ENCODE measurements around the gene SCAF1.

The SCAF1 gene

DNA sequence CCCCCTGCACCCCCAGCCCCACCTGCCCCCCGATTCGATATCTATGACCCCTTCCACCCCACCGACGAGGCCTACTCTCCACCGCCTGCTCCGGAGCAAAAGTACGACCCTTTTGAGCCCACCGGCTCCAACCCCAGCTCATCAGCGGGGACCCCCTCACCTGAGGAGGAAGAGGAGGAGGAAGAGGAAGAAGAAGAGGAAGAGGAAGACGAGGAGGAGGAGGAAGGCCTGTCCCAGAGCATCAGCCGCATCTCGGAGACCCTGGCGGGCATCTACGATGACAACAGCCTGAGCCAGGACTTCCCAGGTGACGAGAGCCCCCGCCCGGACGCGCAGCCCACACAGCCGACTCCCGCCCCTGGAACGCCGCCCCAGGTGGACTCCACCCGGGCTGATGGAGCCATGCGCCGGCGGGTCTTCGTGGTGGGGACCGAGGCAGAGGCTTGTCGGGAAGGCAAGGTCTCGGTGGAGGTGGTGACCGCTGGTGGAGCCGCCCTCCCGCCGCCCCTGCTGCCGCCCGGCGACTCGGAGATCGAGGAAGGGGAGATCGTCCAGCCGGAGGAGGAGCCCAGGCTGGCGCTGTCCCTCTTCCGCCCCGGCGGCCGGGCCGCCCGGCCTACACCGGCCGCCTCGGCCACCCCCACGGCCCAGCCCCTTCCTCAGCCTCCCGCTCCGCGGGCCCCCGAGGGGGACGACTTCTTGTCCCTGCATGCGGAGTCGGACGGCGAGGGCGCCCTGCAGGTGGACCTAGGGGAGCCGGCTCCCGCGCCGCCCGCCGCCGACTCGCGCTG, 9.2 kb downstream of the SCAF1 start:
- DNase-seq: no peak

DNA sequence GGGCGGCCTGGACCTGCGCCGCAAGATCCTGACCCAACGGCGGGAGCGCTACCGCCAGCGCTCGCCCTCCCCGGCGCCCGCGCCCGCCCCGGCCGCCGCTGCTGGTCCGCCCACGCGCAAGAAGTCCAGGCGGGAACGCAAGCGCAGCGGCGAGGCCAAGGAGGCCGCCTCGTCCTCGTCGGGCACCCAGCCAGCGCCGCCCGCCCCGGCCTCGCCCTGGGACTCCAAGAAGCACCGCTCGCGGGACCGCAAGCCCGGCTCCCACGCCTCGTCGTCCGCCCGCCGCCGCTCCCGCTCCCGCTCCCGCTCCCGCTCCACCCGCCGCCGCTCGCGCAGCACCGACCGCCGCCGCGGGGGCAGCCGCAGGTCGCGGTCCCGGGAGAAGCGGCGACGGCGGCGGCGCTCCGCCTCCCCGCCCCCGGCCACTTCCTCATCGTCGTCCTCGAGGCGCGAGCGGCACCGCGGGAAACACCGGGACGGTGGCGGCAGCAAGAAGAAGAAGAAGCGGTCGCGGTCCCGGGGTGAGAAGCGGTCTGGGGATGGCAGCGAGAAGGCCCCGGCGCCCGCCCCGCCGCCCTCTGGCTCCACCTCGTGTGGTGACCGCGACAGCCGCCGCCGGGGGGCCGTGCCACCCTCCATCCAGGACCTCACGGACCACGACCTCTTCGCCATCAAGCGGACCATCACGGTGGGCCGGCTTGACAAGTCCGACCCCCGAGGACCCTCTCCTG, 10.0 kb downstream of the SCAF1 start:
- DNase-seq: no peak

DNA sequence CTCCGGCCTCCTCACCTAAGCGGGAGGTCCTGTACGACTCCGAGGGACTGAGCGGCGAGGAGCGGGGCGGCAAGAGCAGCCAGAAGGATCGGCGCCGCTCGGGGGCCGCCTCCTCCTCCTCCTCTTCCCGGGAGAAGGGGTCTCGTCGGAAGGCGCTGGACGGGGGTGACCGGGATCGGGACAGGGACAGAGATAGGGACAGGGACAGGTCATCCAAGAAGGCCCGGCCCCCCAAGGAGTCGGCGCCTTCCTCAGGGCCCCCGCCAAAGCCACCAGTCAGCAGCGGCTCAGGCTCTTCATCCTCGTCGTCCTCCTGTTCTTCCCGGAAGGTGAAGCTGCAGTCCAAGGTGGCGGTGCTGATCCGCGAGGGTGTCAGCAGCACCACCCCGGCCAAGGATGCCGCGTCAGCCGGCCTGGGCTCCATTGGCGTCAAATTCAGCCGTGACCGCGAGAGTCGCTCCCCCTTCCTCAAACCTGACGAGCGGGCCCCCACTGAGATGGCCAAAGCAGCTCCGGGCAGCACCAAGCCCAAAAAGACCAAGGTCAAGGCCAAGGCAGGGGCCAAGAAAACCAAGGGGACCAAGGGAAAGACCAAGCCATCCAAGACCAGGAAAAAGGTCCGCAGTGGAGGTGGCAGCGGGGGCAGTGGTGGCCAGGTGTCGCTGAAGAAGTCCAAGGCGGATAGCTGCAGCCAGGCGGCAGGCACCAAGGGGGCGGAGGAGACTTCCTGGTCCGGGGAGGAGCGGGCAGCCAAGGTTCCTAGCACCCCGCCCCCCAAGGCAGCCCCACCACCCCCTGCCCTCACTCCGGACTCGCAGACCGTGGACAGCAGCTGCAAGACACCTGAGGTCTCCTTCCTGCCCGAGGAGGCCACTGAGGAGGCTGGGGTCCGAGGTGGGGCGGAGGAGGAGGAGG, 10.8 kb downstream of the SCAF1 start:
- no peak for DNase-seq

DNA sequence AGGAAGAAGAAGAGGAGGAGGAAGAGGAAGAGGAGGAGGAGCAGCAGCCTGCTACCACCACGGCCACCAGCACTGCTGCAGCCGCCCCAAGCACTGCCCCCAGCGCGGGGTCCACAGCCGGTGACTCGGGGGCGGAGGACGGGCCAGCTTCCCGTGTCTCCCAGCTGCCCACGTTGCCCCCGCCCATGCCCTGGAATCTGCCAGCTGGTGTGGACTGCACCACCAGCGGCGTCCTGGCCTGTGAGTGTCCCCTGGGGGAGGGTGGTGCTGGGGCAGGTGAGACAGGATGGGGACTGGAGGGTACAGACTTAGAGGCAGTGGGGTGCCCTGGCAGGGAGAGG, 11.4 kb downstream of the SCAF1 start:
- no peak for DNase-seq

DNA sequence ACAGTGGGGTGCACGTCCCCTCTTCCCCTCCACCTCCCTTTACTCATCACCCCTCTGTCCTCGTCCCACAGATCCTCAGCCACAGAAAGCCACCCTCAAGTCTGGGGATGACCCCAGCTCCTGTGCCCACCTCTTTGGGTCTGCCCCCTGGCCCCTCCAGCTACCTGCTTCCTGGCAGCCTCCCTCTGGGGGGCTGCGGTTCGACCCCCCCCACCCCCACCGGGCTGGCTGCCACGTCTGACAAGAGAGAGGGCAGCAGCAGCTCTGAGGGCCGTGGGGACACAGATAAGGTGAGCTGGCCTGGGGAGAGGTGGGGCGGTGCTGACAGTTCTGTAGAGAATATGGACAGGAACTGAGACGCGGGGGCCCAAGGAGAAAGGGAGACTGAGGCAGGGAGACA, 12.6 kb downstream of the SCAF1 start:
- no peak for DNase-seq

DNA sequence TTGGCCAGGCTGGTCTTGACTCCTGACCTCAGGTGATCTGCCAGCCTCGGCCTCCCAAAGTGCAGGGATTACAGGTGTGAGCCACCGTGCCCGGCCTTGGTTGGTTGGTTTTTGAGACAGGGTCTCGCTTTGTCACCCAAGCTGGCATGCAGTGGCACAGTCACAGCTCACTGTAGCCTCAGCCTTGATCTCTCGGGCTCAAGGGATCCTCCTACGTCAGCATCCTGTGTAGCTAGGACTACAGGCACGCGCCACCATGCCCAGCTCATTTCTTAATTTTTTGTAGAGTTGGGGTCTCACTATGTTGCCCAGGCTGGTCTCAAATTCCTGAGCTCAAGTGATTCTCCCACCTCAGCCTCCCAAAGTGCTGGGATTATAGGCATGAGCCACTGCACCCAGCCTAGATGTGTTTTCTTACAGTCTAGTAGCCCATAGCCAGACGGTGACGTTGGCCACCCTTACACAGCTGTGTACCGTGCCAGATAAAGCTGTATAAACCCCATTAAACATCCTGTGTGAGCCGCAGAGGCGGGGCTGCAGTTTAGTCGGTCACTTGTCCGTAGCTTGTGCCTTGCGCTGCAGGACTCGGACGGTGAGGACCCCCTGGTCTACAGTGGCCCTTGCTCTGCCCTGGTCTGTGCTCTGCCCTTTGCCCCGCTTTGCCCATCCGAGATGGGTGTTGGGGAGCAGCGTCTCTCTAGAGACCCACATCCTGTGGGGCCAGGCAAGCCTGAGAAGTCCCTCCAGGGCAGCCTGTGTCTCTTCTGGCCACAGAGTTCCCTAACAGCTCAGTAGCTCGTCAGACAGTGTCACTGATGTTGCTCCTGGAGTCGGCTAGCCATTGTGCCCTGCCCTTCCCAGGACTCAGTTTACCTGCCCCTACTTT, 13.8 kb downstream of the SCAF1 start:
- DNase-seq: no peak

DNA sequence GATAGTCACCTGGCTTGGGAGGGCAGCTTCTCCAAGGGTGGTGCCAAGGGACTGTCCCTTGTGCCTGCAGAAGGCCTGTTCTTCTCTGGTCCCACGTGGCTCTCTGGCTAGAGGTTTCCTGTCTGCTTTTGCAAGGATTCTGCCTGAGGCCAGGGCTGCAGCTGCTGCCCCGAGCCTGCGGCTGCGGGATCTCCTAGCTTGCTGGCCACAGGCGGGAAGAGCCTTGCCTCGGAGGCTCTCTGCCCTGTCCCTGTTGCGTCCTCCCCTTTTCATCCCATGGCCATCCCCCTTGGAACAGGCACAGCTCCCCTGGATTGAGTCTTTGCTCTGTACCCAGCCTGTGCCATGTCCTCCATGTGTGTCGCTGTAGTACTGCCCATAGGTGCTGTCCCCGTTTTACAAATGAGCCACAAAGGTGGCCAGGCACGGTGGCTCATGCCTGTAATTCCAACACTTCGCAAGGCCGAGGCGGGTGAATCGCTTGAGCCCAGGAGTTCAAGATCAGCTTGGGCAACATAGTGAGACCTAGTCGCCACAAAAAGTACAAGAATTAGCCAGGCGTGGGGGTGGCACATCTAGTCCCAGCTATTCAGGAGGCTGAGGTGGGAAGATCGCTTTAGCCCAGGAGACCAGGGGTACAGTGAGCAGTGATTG, 14.6 kb downstream of the SCAF1 start:
- no peak for DNase-seq

DNA sequence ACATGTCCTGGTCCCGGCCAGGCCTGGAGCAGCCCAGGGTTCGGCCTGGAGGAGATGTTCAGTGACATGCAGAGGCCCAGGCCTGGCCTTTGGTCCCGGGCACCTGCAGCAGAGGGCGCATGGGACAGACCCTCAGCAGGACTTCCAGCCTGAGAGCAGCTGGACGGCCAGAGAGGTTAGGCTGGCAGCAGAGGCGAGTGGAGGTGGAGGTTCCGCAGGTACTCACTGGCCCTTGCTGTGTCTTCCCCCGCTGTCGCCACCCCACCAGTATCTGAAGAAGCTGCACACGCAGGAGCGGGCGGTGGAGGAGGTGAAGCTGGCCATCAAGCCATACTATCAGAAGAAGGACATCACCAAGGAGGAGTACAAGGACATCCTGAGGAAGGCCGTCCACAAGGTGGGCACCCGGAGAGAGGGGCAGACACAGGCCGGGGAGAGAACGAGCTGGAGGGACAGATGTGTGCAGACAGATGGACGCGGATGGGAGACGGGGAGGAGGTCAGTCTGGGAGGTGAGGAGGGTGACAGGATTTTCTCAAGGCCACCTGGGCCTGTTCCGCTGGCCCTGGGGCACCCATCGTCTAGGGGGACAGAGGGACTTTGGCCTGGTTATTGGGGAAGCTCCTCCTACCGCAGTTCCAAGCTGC, 15.6 kb downstream of the SCAF1 start:
- no peak for DNase-seq

DNA sequence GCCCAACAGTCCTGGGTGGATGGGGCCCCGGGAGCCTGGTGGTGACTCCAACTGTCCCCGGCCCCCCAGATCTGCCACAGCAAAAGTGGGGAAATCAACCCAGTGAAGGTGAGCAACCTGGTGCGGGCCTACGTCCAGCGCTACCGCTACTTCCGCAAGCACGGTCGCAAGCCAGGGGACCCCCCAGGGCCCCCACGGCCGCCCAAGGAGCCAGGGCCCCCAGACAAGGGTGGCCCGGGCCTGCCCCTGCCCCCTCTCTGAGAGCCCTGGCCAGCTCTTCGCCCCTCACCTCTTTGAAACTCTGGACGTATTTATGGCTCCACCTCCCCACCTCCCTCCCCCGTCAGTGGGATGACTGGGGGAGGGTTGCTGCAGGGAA, 16.1 kb downstream of the SCAF1 start:
- no peak for DNase-seq

DNA sequence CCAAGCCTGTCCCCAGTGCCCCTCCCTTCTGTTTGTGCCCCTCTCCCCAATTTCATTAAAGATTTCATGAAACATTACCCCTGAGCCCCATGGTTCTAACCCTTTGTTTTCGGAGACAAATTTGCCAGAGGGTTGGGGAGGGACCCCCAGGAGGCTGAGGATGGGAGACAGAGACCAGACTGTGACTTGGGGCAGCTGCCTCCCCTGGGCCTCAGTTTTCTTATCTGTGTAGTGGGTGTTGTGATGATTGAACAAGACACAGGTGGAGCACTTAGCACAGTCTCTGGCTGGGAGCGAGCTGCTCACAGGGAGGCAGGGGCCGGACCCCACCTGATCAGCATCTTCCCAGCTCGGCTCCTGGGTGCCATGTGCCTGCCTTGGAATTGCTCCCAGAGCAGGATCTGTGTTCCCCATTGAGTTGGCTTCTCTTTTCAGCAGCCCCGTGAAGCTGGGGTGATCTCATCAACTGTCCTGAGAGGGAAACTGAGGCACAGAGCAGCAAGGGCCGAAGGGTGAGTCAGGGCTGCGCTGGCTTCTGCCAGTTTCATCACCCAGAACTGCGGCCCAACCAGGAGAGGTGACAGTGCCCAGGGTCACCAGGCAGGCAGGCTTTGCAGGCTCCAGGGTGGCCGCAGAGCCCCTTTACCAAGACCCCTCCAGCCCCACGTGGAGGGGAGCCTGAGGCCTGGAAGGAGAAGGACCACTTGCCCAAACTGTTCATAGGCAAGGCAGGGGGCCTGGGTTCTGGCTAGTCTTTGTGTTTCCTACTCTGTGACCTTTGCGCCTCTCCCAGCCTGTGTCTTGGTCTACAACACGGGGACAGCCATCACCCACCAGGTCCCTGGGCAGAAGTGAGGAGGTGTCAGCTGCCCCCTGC, 16.8 kb downstream of the SCAF1 start:
- DNase-seq: no peak

DNA sequence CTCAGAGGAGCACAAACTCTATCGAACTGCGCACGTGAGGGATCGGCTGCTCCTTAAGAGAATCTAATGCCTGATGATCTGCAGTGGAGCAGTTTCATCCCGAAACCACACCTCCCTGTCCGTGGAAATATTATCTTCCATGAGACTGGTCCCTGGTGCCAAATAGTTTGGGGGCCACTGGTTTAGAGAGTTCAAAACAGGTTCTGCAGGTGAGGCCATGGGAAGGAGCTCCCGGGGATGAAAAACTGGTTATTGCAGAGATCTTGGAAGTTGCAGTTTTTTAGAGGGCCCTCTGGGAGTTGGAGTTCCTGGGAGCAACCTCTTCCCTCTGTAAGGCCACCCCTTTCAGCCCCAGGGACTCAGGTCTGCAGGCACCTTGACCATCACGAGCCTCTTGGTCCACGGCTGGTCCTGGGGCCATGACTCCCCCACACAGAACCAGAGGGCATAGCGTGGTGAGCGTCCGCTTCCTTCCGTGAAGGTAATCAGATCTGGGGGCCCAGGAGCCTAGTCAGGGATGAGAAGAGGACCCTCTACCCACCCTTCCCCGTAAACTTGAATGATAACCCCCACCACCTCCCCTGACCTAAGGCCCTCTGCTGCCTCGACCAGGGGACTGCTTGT, 18.4 kb downstream of the SCAF1 start:
- no peak for DNase-seq

DNA sequence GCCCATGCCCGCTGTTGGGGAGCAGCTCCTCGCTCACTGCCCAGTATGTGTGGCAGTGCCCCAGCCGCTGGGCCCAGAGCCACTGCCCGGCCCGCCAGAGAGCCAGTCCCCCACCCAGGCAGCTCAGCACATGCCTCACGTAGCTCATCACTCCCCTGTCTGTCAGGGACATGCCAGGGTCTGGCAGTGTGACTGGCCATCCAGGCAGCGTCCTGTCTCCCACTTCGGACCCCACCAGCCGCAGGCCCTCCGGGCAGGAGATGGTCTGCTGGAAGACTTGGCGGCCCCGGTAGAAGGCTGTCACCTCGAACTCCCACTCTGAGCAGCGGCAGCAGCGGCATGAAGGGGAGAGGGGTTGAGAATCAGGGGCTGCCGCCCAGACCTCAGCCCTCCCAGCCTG, 20.0 kb downstream of the SCAF1 start:
- no peak for DNase-seq

DNA sequence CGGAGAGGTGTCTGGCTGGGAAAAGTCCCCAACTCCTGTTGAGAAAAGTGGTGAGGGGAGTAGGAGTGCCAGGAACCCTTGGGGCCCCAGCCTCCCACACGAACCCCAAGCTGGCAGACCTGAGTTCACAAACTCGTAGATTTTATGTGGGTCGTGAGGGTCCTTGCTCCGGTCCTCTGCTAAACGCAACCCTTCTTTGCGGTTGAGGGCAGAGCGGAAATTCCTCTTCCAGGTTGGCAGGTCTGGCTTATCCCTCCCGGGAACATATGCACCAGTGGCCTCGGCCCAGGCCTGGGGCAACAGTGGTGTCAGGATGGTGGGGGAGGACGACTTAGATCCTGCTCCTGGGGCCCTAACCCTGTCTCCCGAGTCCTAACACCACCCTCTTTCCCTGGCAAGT, 21.2 kb downstream of the SCAF1 start:
- DNase-seq: no peak

DNA sequence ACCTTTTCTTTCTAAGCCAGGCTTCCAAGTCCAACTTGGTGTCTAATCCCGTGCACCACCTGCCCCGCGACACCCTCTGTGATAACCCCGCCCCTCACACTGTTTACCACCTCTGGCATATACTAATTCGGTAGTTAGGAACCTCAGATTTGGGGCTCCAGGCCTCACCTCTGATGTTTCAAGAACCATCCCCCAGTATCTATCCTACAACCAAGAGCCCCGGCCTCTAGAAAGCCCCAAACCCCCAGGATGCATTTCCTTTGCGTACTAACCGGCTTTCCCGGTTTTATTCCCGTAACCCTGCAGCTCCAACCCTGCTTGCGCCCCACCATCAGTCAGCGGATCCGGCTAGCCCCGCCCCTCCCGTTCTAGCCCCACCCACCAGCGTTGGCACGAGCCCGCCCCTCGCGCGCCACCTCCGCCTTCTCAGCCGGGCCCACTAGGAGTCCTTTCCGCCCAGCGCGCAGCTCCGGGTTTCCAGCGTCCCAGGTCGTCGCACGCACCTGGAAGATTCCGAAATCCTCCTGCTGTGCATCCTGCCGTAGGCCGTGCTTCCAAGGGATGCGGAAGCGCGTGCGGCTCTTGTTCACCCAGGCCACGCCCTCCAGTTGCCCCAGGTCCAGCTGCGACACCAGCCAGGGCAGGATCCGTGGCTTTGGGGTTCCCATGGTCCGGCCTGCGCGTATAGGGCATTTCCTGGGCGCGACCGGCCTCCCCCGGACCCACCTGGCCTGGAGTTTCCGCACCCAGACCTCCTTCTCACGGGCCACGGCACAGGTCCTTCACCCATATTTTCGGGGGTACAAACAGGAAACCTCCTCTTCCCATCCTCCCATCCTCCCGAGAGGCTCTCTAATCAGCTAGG, 22.4 kb downstream of the SCAF1 start:
- peak; percentile 90 for DNase-seq

DNA sequence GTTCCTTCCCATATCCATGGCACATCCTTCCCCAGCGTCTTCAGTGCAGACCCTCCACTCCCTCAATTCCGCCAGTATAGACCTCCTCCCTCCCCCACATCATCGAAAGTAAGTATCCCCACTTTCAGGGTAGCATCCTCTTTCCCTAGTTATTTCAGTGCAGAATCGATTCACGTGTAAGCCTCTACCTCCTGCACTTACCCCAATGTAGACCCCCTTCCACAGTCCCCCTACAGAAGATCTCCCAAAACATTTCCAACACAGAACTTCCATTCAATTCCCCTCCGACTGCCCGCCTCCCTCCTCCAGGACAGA, 23.0 kb downstream of the SCAF1 start:
- no peak for DNase-seq

DNA sequence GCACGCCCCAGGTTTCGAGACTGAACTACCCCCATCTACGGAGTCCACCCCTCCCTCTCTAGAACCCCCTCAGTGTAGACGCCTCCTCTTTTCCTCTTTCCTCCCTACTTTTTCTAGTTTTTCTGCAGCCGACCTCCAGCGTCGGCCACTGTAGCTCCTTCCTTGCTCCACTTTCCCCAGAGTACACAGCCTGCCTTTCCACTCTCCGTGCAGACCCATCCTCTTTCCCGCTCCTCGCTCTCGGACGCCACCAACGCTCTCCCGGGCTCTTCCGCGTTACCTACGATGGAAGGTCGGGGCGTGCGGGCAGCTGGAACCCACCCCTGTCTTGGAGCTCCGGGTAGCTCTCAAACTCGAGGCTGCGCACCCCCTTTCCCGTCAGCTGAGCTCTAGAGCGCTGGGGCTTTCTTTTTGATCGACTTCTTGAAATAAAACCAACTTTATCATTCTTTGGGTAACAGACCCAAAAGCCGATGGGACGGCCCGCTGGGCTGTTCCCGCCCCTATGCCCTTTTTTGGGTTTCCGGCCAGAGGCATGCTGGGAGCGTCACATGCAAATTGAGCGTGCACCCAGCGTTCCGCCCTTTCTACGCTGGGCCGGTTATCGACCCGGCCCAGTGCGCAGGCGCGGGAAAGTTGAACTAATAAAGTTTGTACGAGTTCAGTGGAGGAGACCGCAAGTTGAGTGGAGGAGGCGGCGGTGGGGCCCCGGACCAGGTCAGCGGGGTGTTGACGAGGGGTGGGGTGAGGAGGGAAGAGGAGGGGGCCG, 23.5 kb downstream of the SCAF1 start, which contains the start of the genes BCL2L12 and IRF3:
Gene BCL2L12, plus strand, starts transcription at position 583 of the 769 bp plus-strand sequence. CDS start 760 bp downstream, outside the sequence.
Gene IRF3, minus strand, starts transcription at position 507 of the 769 bp plus-strand sequence. CDS start 1,019 bp downstream, outside the sequence.
- peak; percentile 99 for DNase-seq

DNA sequence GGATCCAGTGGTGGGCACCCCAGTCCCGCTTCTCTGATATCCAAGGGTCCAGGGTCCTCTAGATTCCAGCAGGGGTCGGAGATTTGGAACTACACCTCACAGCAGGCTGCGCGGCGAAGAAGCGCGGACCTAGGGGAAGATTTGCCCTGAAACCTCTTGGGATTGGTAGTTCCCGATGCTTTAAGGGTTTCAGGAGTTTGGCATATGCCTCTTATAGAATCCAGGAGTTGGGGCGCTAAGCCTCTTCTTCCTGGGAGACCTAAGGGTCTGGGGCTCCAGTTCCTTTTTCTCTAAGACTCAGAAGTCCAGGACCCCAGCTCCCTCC, 24.1 kb downstream of the SCAF1 start:
- no peak for DNase-seq

DNA sequence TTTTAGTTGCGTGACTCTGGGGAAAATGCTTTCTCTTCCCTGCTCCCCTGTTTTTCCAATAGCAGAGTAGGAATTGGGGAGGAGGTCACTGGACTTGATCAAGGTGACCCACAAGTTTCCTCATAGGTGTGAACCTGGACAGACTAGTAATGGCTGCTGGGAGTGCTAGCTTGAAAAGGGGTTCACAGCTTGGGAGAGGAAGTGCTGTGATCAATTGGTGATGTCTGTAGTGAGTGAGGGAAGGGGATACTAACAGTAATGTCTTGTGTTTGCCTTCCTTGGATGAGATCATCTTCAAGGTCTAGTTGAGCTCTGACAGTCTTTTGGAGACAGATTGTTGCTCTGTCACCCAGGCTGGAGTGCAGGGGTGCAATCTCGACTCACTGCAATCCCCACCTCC, 25.5 kb downstream of the SCAF1 start:
- DNase-seq: no peak
